ENCODE data around the gene CBLC. TPM values are rescaled to one million over a fixed set of nuclear protein-coding genes. Genes with fewer than 3 reads are reported as not detected.
A peak's percentile ranks its signal among the peaks of the same experiment; 100 is the strongest.

Gene CBLC, protein sequence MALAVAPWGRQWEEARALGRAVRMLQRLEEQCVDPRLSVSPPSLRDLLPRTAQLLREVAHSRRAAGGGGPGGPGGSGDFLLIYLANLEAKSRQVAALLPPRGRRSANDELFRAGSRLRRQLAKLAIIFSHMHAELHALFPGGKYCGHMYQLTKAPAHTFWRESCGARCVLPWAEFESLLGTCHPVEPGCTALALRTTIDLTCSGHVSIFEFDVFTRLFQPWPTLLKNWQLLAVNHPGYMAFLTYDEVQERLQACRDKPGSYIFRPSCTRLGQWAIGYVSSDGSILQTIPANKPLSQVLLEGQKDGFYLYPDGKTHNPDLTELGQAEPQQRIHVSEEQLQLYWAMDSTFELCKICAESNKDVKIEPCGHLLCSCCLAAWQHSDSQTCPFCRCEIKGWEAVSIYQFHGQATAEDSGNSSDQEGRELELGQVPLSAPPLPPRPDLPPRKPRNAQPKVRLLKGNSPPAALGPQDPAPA
- not detected in 2 replicates for total RNA-seq
- long read RNA-seq: 0 reads

DNA sequence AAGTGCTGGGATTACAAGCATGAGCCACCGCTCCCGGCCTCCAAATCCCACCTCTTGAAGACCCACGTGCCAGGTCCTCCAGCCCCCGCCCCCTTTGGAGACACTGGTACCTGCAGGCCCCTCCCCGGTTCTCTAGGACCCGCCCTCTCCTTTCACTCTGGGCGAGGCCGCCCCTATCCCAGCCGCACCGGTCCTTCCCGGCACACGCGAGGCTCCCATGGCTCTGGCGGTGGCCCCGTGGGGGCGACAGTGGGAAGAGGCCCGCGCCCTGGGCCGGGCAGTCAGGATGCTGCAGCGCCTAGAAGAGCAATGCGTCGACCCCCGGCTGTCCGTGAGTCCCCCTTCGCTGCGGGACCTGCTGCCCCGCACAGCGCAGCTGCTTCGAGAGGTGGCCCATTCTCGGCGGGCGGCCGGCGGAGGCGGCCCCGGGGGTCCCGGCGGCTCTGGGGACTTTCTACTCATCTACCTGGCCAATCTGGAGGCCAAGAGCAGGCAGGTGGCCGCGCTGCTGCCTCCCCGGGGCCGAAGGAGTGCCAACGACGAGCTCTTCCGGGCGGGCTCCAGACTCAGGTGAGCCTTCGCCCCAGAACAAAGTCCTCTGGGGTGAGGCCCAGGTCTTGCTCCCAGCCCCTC, at the start of gene CBLC:
TSS of gene CBLC (plus strand) at position 176 of the 633 bp plus-strand sequence. CDS start at position 218, 42 bp downstream.
- no peaks in the 10 kb centered on the region for H3K36me3 Mint-ChIP-seq (ENCODE audit: low read depth)
- H3K4me3 Mint-ChIP-seq: no peak within 1 kb of the TSS
- peaks cover 40% of the 10 kb centered on the region for H3K27me3 Mint-ChIP-seq (ENCODE audit: low read depth)
- TF ChIP-seq, protein P1, sequence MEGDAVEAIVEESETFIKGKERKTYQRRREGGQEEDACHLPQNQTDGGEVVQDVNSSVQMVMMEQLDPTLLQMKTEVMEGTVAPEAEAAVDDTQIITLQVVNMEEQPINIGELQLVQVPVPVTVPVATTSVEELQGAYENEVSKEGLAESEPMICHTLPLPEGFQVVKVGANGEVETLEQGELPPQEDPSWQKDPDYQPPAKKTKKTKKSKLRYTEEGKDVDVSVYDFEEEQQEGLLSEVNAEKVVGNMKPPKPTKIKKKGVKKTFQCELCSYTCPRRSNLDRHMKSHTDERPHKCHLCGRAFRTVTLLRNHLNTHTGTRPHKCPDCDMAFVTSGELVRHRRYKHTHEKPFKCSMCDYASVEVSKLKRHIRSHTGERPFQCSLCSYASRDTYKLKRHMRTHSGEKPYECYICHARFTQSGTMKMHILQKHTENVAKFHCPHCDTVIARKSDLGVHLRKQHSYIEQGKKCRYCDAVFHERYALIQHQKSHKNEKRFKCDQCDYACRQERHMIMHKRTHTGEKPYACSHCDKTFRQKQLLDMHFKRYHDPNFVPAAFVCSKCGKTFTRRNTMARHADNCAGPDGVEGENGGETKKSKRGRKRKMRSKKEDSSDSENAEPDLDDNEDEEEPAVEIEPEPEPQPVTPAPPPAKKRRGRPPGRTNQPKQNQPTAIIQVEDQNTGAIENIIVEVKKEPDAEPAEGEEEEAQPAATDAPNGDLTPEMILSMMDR (conservative IDR thresholded peaks at IDR 0.05): peak; percentile 24
- H3K4me1 Mint-ChIP-seq: no peaks in the 10 kb centered on the region
- no peak within 1 kb of the TSS for H3K27ac Mint-ChIP-seq (ENCODE audit: unreplicated experiment)
- no peak for DNase-seq (ENCODE audit: low read depth, low spot score)
- no peaks in the 10 kb centered on the region for H3K9me3 Mint-ChIP-seq

DNA sequence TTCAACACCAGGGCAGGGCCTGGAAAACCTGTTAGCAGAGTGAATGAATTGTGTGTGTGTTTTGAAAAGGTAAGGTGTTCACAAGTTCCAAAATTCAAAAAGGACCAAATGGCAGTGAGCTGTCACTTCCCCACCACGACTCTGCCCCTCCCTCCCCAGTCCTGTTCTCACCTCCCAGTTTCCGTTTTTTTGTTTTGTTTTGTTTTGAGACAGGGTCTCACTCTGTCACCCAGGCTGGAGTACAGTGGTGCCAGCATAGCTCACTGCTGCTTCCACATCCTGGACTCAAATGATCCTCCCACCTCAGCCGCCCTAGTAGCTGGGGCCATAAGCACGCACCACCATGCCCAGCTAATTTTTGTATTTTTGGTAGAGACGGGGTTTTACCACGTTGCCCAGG, 49.5 kb upstream of the CBLC start:
- Mint-ChIP-seq H3K36me3 (ENCODE audit: low read depth) (no peaks in the 10 kb centered on the region), H3K9me3 (no peaks in the 10 kb centered on the region), H3K27me3 (ENCODE audit: low read depth) (peaks cover 5% of the 10 kb centered on the region), H3K4me3 (no peak overlapping the region), H3K4me1 (no peaks in the 10 kb centered on the region), H3K27ac (ENCODE audit: unreplicated experiment) (no peak overlapping the region)
- no peak for DNase-seq (ENCODE audit: low read depth, low spot score)
- TF ChIP-seq, protein P1 (conservative IDR thresholded peaks at IDR 0.05): no peak

DNA sequence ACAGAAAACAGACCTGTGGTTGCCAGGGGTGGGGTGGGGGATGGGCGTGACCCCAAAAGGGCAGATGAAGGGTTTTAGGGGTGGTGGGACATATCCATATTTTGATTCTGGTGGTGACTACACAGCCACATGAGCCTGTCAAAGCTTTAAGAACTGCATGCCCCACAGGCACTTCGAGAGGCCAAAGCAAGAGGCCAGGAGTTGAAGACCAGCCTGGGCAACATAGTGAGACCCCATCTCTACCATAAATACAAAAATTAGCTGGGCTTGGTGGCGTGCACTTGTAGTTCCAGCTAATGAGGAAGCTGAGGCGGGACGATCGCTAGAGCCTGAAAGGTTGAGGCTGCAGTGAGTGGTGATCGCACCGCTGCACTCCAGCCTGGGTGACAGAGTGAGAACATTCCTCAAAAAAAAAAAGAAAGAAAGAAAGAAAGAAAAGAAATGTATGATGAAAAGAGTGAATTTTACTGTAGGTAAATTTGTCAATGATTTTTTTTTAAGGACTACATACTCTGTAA, 48.1 kb upstream of the CBLC start:
- H3K36me3 Mint-ChIP-seq (ENCODE audit: low read depth): no peaks in the 10 kb centered on the region
- DNase-seq (ENCODE audit: low read depth, low spot score): no peak
- TF ChIP-seq, protein P1 (conservative IDR thresholded peaks at IDR 0.05): no peak
- no peaks in the 10 kb centered on the region for H3K4me1 Mint-ChIP-seq
- no peaks in the 10 kb centered on the region for H3K9me3 Mint-ChIP-seq
- H3K27ac Mint-ChIP-seq (ENCODE audit: unreplicated experiment): no peak overlapping the region
- no peak overlapping the region for H3K4me3 Mint-ChIP-seq
- peaks cover 7% of the 10 kb centered on the region for H3K27me3 Mint-ChIP-seq (ENCODE audit: low read depth)

DNA sequence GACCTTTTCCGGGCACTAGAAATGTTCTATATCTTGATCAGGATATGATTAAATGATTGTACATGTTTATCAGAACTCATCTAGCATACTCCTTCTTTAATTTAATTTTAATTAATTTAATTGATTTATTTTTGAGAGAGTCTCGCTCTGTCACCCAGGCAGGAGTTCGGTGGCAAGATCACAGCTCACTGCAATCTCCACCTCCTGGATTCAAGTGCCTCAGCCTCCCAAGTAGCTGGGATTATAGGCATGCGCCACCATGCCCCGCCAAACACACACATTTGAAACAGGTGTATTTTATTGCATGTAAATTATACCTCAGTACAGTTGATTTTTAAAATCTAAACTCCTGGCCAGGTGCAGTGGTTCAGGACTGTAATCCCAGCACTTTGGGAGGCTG, 46.6 kb upstream of the CBLC start:
- Mint-ChIP-seq H3K27ac (ENCODE audit: unreplicated experiment) (no peak overlapping the region), H3K27me3 (ENCODE audit: low read depth) (peaks cover 16% of the 10 kb centered on the region), H3K4me3 (no peak overlapping the region), H3K9me3 (no peaks in the 10 kb centered on the region), H3K36me3 (ENCODE audit: low read depth) (no peaks in the 10 kb centered on the region), H3K4me1 (no peaks in the 10 kb centered on the region)
- no peak for DNase-seq (ENCODE audit: low read depth, low spot score)
- TF ChIP-seq, protein P1 (conservative IDR thresholded peaks at IDR 0.05): no peak

DNA sequence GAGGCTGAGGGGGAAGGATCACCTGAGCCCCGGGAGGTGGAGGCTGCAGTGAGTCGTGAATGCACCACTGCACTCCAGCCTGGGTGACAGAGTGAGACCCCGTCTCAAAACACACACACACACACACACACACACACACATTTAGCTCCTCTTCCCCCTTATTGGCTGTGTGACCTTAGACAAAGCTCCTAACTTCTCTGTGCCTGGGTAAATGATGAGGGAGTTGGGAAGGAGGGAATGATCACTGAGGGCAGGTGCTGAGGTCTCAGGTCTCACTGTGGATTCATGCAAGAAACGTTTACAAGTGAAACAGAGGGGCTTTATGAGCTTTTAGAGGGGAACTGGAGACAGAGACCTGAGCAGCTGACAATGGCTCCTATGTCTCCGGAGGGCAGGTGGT, 46.1 kb upstream of the CBLC start:
- Mint-ChIP-seq H3K27me3 (ENCODE audit: low read depth) (peaks cover 16% of the 10 kb centered on the region), H3K27ac (ENCODE audit: unreplicated experiment) (no peak overlapping the region), H3K4me1 (no peaks in the 10 kb centered on the region), H3K9me3 (no peaks in the 10 kb centered on the region), H3K4me3 (no peak overlapping the region), H3K36me3 (ENCODE audit: low read depth) (no peaks in the 10 kb centered on the region)
- TF ChIP-seq, protein P1 (conservative IDR thresholded peaks at IDR 0.05): no peak
- DNase-seq (ENCODE audit: low read depth, low spot score): no peak

Data from neural crest cell (in vitro differentiated cells).